ENCODE measurements around the gene TRMT44. TPM values are rescaled to one million over a fixed set of nuclear protein-coding genes. Genes with fewer than 3 reads are reported as not detected.

The TRMT44 gene
- total RNA-seq: 10 to 100 TPM; 35.2 to 63.9 TPM

GRCh38 chr4:8440492-8441311, at the start of gene TRMT44, which contains the start of gene ACOX3:
TRMT44 (plus strand) TSS chr4:8440777; CDS start chr4:8440823, 46 bp downstream.
ACOX3 (minus strand) TSS chr4:8440723; CDS start chr4:8416521, 24,202 bp downstream.
- Histone ChIP-seq H3K9me3 (no peaks in the 10 kb centered on the region), H3K36me3 (no peaks in the 10 kb centered on the region), H3K4me3 (peak within 1 kb of the TSS; percentile 67 to 97), H3K27ac (peak within 1 kb of the TSS; percentile 92 to 93), H3K4me1 (replicated peaks) (peaks cover 16% of the 10 kb centered on the region), H3K27me3 (replicated peaks; ENCODE audit: insufficient read depth) (no peaks in the 10 kb centered on the region)
- intact Hi-C loops (cut with DNase I): no loop called here
- peak; percentile 69 for TF ChIP-seq POLR2A (IDR thresholded peaks at IDR 0.05)
- TF ChIP-seq CTCF (IDR thresholded peaks at IDR 0.05): peak in 1 of 4 experiments; percentile 40
- peak; percentile 99 for TF ChIP-seq POLR2AphosphoS5 (IDR thresholded peaks at IDR 0.05)
- peak; percentile 91 for DNase-seq (ENCODE audit: low spot score)
- WGBS: under 1% methylated on average over 49 of the region's 60 CpGs

GRCh38 chr4:8391071-8391470, 49.5 kb upstream of the TRMT44 start:
- Histone ChIP-seq H3K4me1 (replicated peaks) (peaks cover 12% of the 10 kb centered on the region), H3K4me3 (no peak overlapping the region), H3K36me3 (peaks cover 7 to 20% of the 10 kb centered on the region in 2 donors), H3K27me3 (replicated peaks; ENCODE audit: insufficient read depth) (no peaks in the 10 kb centered on the region), H3K27ac (no peak overlapping the region), H3K9me3 (no peaks in the 10 kb centered on the region)
- intact Hi-C loops (cut with DNase I): loop anchor here (5.0 kb wide), 2 partner anchors 49 to 74 kb away; no protein-coding TSS in a partner anchor
- WGBS: 91% methylated on average over 7 of the region's 7 CpGs
- no peak for DNase-seq (ENCODE audit: low spot score)
- no peak for TF ChIP-seq POLR2A (IDR thresholded peaks at IDR 0.05)
- no peak for TF ChIP-seq POLR2AphosphoS5 (IDR thresholded peaks at IDR 0.05)

GRCh38 chr4:8391972-8392371, 48.6 kb upstream of the TRMT44 start:
- Histone ChIP-seq H3K4me1 (replicated peaks) (peaks cover 12% of the 10 kb centered on the region), H3K4me3 (no peak overlapping the region), H3K36me3 (peaks cover 7 to 20% of the 10 kb centered on the region in 2 donors), H3K27me3 (replicated peaks; ENCODE audit: insufficient read depth) (no peaks in the 10 kb centered on the region), H3K27ac (peak overlapping the region in 1 of 2 donors; percentile 26), H3K9me3 (no peaks in the 10 kb centered on the region)
- WGBS: 57% methylated on average over 9 of the region's 9 CpGs
- TF ChIP-seq POLR2A (IDR thresholded peaks at IDR 0.05) (no peak), POLR2AphosphoS5 (IDR thresholded peaks at IDR 0.05) (peak; percentile 54), CTCF (IDR thresholded peaks at IDR 0.05) (no peak)
- DNase-seq (ENCODE audit: low spot score): peak; percentile 22
- intact Hi-C loops (cut with DNase I): loop anchor here (5.0 kb wide), 2 partner anchors 50 to 75 kb away; no protein-coding TSS in a partner anchor

GRCh38 chr4:8392591-8393190, 47.9 kb upstream of the TRMT44 start:
- WGBS: 78% methylated on average over 15 of the region's 15 CpGs
- peak overlapping the region; percentile 26 to 47 for H3K27ac ChIP-seq
- no peaks in the 10 kb centered on the region for H3K9me3 ChIP-seq
- no peak for TF ChIP-seq POLR2AphosphoS5 (IDR thresholded peaks at IDR 0.05)
- TF ChIP-seq CTCF (IDR thresholded peaks at IDR 0.05): no peak
- TF ChIP-seq POLR2A (IDR thresholded peaks at IDR 0.05): no peak
- no peak for DNase-seq (ENCODE audit: low spot score)
- H3K27me3 ChIP-seq (replicated peaks; ENCODE audit: insufficient read depth): no peaks in the 10 kb centered on the region
- no peak overlapping the region for H3K4me3 ChIP-seq
- peaks cover 7 to 18% of the 10 kb centered on the region in 2 donors for H3K36me3 ChIP-seq
- intact Hi-C loops (cut with DNase I): loop anchor here (5.0 kb wide), 2 partner anchors 50 to 75 kb away; no protein-coding TSS in a partner anchor
- peaks cover 12% of the 10 kb centered on the region for H3K4me1 ChIP-seq (replicated peaks)

GRCh38 chr4:8393593-8394038, 47.0 kb upstream of the TRMT44 start:
- peak; percentile 37 for DNase-seq (ENCODE audit: low spot score)
- TF ChIP-seq POLR2A (IDR thresholded peaks at IDR 0.05) (no peak), CTCF (IDR thresholded peaks at IDR 0.05) (peak in 1 of 4 experiments; percentile 34), POLR2AphosphoS5 (IDR thresholded peaks at IDR 0.05) (peak; percentile 56)
- H3K36me3 ChIP-seq: peaks cover 7 to 9% of the 10 kb centered on the region in 2 donors
- peaks cover 12% of the 10 kb centered on the region for H3K4me1 ChIP-seq (replicated peaks)
- H3K27ac ChIP-seq: peak overlapping the region; percentile 47 to 58
- H3K4me3 ChIP-seq: no peak overlapping the region
- 31% methylated on average over 8 of the region's 8 CpGs for WGBS
- intact Hi-C loops (cut with DNase I): loop anchor here (5.0 kb wide), 2 partner anchors 51 to 76 kb away; no protein-coding TSS in a partner anchor
- H3K9me3 ChIP-seq: no peaks in the 10 kb centered on the region
- H3K27me3 ChIP-seq (replicated peaks; ENCODE audit: insufficient read depth): no peaks in the 10 kb centered on the region

Measured in prostate gland (tissue), 2 donors.